ENCODE data around the gene CLEC4M. TPM values are rescaled to one million over a fixed set of nuclear protein-coding genes. Genes with fewer than 3 reads are reported as not detected.

The CLEC4M gene
- total RNA-seq, 1 donor from 2014 or later, result 1.5 TPM

- Mint-ChIP-seq H3K36me3 (no peaks in the 10 kb centered on the region), H3K9me3 (peaks cover 7% of the 10 kb centered on the region), H3K4me3 (no peak overlapping the region), H3K4me1 (peaks cover 22% of the 10 kb centered on the region), H3K27me3 (ENCODE audit: low read depth) (peaks cover 3% of the 10 kb centered on the region), H3K27ac (no peak overlapping the region)
- no peak for DNase-seq (ENCODE audit: low spot score in 2 of 2, unreplicated experiment in 2 of 2)
- TF ChIP-seq, protein P1, sequence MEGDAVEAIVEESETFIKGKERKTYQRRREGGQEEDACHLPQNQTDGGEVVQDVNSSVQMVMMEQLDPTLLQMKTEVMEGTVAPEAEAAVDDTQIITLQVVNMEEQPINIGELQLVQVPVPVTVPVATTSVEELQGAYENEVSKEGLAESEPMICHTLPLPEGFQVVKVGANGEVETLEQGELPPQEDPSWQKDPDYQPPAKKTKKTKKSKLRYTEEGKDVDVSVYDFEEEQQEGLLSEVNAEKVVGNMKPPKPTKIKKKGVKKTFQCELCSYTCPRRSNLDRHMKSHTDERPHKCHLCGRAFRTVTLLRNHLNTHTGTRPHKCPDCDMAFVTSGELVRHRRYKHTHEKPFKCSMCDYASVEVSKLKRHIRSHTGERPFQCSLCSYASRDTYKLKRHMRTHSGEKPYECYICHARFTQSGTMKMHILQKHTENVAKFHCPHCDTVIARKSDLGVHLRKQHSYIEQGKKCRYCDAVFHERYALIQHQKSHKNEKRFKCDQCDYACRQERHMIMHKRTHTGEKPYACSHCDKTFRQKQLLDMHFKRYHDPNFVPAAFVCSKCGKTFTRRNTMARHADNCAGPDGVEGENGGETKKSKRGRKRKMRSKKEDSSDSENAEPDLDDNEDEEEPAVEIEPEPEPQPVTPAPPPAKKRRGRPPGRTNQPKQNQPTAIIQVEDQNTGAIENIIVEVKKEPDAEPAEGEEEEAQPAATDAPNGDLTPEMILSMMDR (IDR thresholded peaks at IDR 0.05; ENCODE audit: unreplicated experiment), result no peak
Measured at GRCh38 chr19:7766535-7766934, 3.5 kb downstream of the CLEC4M start.

DNA sequence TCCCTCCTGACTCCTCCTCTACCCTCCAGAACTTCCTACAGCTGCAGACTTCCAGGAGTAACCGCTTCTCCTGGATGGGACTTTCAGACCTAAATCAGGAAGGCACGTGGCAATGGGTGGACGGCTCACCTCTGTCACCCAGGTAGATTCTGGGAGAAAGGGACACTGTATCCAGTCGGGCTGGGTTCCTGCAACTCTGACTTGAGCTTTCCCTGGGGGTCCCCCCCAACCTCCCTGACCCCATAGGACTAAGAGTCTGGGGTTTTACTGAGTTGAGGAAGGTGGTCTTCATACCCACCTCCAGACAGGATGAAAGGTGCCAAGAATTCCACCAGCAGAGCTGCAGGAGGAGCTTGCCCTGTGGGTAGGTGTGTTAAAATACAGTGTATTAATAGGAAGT, 4.4 kb downstream of the CLEC4M start:
- H3K4me1 Mint-ChIP-seq, result peaks cover 29% of the 10 kb centered on the region
- TF ChIP-seq, protein P1 (IDR thresholded peaks at IDR 0.05; ENCODE audit: unreplicated experiment), result no peak
- no peaks in the 10 kb centered on the region for H3K36me3 Mint-ChIP-seq
- H3K27me3 Mint-ChIP-seq (ENCODE audit: low read depth), result peaks cover 3% of the 10 kb centered on the region
- no peak overlapping the region for H3K27ac Mint-ChIP-seq
- H3K4me3 Mint-ChIP-seq, result no peak overlapping the region
- peaks cover 3% of the 10 kb centered on the region for H3K9me3 Mint-ChIP-seq
- no peak for DNase-seq (ENCODE audit: low spot score in 2 of 2, unreplicated experiment in 2 of 2)

DNA sequence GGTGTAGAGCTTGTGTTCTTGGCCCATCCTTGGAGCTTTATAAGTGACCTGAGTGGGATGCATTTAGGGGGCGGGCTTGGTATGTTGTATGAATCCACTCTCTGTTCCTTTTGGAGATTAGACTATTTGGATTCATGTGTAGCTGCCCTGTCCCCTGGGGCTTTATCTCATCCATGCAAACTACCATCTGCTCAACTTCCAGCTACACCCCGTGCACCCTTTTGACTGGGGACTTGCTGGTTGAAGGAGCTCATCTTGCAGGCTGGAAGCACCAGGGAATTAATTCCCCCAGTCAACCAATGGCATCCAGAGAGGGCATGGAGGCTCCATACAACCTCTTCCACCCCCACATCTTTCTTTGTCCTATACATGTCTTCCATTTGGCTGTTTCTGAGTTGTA, 6.1 kb downstream of the CLEC4M start:
- Mint-ChIP-seq H3K27me3 (ENCODE audit: low read depth) (peaks cover 3% of the 10 kb centered on the region), H3K4me3 (no peak overlapping the region), H3K36me3 (no peaks in the 10 kb centered on the region), H3K9me3 (no peaks in the 10 kb centered on the region), H3K4me1 (peaks cover 25% of the 10 kb centered on the region), H3K27ac (no peak overlapping the region)
- TF ChIP-seq, protein P1 (IDR thresholded peaks at IDR 0.05; ENCODE audit: unreplicated experiment), result no peak
- DNase-seq (ENCODE audit: low spot score in 2 of 2, unreplicated experiment in 2 of 2), result no peak

GRCh38 chr19:7771072-7771471, 8.0 kb downstream of the CLEC4M start:
- H3K27ac Mint-ChIP-seq, result no peak overlapping the region
- no peaks in the 10 kb centered on the region for H3K9me3 Mint-ChIP-seq
- peaks cover 17% of the 10 kb centered on the region for H3K4me1 Mint-ChIP-seq
- TF ChIP-seq, protein P1 (IDR thresholded peaks at IDR 0.05; ENCODE audit: unreplicated experiment), result no peak
- no peak for DNase-seq (ENCODE audit: low spot score in 2 of 2, unreplicated experiment in 2 of 2)
- peaks cover 3% of the 10 kb centered on the region for H3K27me3 Mint-ChIP-seq (ENCODE audit: low read depth)
- no peak overlapping the region for H3K4me3 Mint-ChIP-seq
- no peaks in the 10 kb centered on the region for H3K36me3 Mint-ChIP-seq

- Mint-ChIP-seq H3K4me3 (no peak overlapping the region), H3K27me3 (ENCODE audit: low read depth) (no peaks in the 10 kb centered on the region), H3K27ac (peak overlapping the region; percentile 28), H3K4me1 (peaks cover 17% of the 10 kb centered on the region), H3K36me3 (no peaks in the 10 kb centered on the region), H3K9me3 (no peaks in the 10 kb centered on the region)
- TF ChIP-seq, protein P1 (IDR thresholded peaks at IDR 0.05; ENCODE audit: unreplicated experiment), result no peak
- no peak for DNase-seq (ENCODE audit: low spot score in 2 of 2, unreplicated experiment in 2 of 2)
Measured at GRCh38 chr19:7772752-7773291, 9.8 kb downstream of the CLEC4M start.

GRCh38 chr19:7773841-7774240, 10.8 kb downstream of the CLEC4M start:
- DNase-seq (ENCODE audit: low spot score in 2 of 2, unreplicated experiment in 2 of 2), result no peak
- peaks cover 17% of the 10 kb centered on the region for H3K4me1 Mint-ChIP-seq
- H3K36me3 Mint-ChIP-seq, result no peaks in the 10 kb centered on the region
- H3K9me3 Mint-ChIP-seq, result no peaks in the 10 kb centered on the region
- no peak overlapping the region for H3K4me3 Mint-ChIP-seq
- TF ChIP-seq, protein P1 (IDR thresholded peaks at IDR 0.05; ENCODE audit: unreplicated experiment), result no peak
- H3K27ac Mint-ChIP-seq, result no peak overlapping the region
- no peaks in the 10 kb centered on the region for H3K27me3 Mint-ChIP-seq (ENCODE audit: low read depth)
